IPS-18c (cell line): ENCODE measurements around the gene HOPX.
"Not testable (repeated sequence)": the region's sequence is repeated elsewhere in the genome, so short reads cannot be mapped to it uniquely, and the experiment has no call there.

Experiments used
- H3K4me3 ChIP-seq: 2 replicates; pipeline ENCODE4 v1.7.0; 2013; ENCODE audit warnings: low read depth, mild to moderate bottlenecking, low read length, moderate library complexity; ENCODE audit not compliant: insufficient read depth
- H3K9me3 ChIP-seq: one replicate; pipeline ENCODE4 v1.6.1; 2013; ENCODE audit warnings: mild to moderate bottlenecking, low read length, moderate library complexity; ENCODE audit not compliant: control insufficient read depth, insufficient read depth

The HOPX gene

DNA sequence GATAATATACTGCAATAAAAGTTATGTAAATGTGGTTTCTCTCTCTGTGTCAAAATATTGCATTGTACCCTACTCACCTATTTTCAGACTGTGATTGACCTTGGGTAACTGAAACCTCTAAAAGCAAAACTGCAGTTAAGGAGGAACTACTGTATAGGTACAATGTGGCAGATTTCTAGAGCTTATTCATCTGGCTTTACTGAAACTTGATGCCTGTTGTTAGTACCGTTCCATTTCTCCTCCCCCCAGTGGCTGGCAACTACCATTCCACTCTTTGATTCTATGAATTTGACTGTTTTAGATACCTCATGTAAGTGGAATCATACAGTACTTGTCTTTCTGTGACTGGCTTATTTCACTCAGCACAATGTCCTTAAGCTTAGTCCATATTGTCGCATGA, 61.9 kb downstream of the HOPX start:
- H3K4me3 ChIP-seq, result no peak overlapping the region
- no peaks in the 10 kb centered on the region for H3K9me3 ChIP-seq

DNA sequence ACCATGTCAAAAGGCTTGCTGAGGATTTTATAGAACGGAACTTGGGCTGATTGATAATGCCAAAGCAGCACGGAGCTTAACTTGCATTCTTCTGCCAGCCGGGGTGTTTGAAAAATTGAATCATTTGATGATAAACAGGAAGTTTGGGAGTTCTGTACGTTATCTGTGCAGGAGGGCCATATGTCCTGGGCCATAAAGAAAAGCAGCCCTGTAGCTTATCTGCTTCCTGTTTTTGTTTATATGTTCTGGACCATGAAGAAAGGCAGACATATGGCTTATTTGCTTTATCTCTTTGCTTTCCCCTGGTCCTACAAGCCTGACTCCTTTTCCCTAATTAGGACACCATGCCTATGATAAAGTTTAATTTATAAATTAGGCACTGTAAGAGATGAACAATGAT, 62.4 kb downstream of the HOPX start:
- Histone ChIP-seq H3K9me3 (no peaks in the 10 kb centered on the region), H3K4me3 (no peak overlapping the region)

DNA sequence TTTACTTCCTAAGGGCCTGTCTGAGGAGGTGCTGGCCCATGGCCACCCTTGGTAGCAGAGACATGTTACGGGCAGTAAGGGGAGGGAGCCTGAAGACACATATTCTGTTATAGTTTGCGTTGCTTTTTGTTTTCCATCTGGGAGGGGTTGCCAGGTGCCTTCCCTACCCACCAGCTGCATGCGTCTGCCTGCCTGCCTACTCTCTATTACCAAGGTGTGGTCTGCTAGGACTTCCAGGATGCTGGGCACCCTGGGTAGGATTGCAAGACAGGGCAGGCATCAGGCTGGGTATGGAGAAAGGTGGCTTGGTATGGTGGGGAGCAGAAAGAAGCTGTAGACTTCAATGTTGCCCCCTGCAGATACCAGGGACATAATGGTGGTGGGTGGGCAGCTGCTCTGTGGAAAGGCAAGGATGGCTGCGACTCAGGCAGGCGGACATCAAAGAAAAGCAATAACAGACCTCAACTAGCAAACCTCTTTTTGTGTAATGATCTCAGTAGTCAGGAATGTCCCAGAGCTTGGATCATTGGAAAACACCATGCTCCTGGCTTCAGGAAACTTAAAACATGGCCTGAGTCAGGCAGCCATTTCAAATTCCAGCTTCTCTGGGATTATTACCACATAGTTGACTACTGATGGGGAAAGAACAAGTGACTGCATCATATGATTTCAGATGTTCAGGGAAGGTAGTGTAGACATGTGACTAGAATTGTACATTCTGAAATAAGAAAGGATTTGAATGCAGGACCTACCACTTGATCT, 67.8 kb downstream of the HOPX start:
- no peaks in the 10 kb centered on the region for H3K9me3 ChIP-seq
- no peak overlapping the region for H3K4me3 ChIP-seq

DNA sequence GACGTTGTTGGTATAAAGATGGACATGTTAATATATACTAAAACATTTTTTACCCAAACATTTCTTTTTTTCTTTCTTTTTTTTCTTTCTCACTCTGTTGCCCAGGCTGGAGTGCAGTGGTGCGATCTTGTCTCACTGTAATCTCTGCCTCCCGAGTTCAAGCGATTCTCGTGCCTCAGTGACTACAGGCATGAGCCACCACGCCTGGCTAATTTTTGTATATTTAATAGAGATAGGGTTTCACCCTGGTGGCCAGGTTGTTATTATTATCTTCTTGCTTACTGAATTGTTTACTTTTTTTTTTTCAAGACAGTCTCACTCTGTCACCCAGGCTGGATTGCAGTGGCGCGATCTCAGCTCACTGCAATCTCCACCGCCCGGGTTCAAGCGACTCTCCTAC, 68.8 kb downstream of the HOPX start:
- Histone ChIP-seq H3K9me3 (no peaks in the 10 kb centered on the region), H3K4me3 (no peak overlapping the region)

DNA sequence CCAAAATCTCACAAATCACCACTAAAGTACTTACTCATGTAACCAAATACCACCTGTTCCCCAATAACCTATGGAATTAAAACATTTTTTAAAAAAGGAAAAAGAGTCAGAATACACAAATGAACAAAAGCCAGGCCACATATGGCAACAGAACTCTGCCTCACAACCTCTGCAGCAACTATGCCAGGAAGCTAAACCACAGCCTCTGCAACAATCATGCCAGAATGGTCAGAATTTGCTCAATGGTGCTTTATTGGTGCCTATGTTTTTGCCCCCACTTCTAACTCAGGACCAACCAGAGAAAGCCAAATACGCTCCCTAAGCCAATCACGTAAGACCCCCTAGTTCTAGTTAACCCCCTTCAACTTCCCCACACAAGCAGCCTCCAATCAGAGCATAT, 69.6 kb downstream of the HOPX start:
- no peaks in the 10 kb centered on the region for H3K9me3 ChIP-seq

DNA sequence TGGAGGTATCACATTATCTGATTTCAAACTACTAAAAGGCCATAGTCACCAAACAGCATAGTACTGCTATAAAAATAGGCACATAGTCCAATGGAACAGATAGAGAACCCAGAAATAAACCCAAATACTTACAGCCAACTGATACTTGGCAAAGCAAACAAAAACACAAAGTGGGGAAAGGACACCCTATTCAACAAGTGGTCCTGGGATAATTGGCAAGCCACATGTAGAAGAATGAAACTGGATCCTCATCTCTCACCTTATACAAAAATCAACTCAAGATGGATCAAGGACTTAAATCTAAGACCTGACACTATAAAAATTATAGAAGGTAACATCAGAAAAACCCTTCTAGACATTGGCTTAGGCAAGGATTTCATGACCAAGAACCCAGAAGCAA, 70.9 kb downstream of the HOPX start:
- not testable (repeated sequence) for H3K9me3 ChIP-seq, H3K4me3 ChIP-seq

More for the DNA sequence above, 69.6 kb downstream of the HOPX start:
- H3K4me3 ChIP-seq, result no peak overlapping the region

DNA sequence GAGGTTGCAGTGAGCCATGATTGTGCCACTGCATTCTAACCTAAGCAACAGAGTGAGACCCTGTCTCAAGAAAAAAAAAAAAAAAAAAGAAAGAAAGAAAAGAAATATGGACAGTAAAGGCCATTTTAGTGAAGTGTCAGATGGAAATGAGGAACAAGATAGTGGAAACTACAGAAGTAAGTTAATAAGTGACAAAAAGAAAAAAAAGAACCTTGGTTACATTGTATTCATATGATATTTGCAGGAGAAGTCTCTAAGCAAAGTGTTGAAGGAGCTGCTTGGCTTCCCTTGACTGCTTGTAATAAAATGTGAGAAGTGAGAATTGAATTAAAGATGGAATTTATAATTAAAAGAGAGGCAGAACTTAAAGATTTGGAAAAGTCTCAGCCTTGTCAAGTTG, 73.2 kb downstream of the HOPX start:
- Histone ChIP-seq H3K9me3 (no peaks in the 10 kb centered on the region), H3K4me3 (no peak overlapping the region)

DNA sequence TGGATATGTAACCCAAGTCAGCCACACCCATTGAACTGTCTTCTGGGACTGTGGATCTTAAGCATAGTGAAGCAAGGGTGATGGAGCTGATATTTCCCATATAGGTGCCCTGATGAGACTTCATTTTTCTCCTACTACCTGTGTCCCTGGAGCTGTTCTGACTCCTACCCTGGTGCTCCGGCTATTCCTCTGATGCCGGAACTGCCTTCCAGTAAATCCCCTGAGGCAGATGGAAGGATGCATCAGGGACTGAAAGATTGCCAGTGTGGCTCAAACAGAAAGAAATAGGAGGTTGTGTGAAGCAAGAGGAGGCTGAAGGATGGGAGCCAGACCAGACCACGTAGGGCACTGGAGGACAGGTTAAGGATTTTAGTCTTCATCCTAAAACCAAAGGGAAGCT, 74.7 kb downstream of the HOPX start:
- H3K4me3 ChIP-seq, result peak overlapping the region; percentile 36
- no peaks in the 10 kb centered on the region for H3K9me3 ChIP-seq

DNA sequence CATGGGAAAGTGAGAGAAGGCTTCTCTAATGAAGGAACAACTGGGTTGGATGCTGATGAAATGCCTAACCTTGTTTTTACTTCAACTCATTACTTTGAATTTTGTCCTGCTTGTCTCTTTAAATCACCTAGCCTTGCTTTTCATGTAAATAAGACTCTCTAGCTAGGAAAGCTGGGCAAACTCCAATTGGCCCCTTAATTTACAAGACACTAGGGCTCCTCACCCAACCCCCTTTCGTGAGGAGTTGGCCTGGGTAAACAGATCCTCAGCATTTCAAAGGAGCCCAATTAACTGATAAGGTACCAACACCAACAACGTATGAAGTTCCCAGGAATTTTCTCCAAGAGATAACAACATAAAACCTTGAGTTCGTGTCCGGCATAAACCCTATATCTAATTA, 75.6 kb downstream of the HOPX start:
- not testable (repeated sequence) for H3K9me3 ChIP-seq, H3K4me3 ChIP-seq

DNA sequence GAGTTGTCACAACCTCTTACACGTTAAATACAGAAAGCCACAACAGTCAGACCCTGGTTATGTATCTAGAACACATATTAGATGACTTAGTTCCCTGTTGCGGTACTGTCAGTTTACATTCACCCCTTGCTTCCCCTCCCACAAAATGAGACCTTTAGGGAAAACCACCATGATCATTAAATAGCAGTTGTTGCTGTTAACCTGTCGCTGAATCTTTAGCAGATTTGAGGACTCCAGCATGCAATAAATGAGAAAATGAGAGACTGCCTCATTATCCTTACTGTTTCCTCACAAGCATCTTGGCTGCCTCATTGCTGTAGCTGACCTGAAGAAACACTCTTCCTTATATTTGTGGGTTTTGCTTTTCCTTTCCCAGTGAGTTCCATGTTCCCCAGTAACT, 77.8 kb downstream of the HOPX start:
- Histone ChIP-seq H3K9me3 (no peaks in the 10 kb centered on the region), H3K4me3 (no peak overlapping the region)
